SK-N-SH (cell line): ENCODE data around the gene ANKH. TPM values are rescaled to one million over a fixed set of nuclear protein-coding genes. Genes with fewer than 3 reads are reported as not detected.

Experiments
- CTCF ChIA-PET: fragments of 300-600, 350-600 bp; formaldehyde crosslinking; extraction: SDS; loops from one replicate; lab custom pipeline; 2021; lab: Yijun Ruan, JAX
- POLR2A ChIA-PET: fragments of 350-600 bp; sonication (Branson Sonifier 250); formaldehyde crosslinking; extraction: SDS; loops from one replicate; lab custom pipeline; 2020; ENCODE audit warnings: antibody characterized with exemption, inconsistent platforms; lab: Yijun Ruan, JAX
- DNase-seq: peaks from one replicate; pipeline ENCODE4 v3.0.0; 2012
- H2AFZ ChIP-seq: fragments of 200-600 bp; sonication (generic); 2 replicates; pipeline ENCODE4 v1.8.1; 2016; ENCODE audit warnings: antibody characterized with exemption, mild to moderate bottlenecking, low read depth
- H3F3A ChIP-seq: fragments of 200-600 bp; sonication (generic); replicated peaks from 2 replicates; pipeline ENCODE3; 2016; ENCODE audit warnings: antibody characterized with exemption, mild to moderate bottlenecking; ENCODE audit not compliant: insufficient read depth
- H3K27ac ChIP-seq, 2 experiments: fragments of 200-500 bp in 1 of 2; fragments of 200-600 bp in 1 of 2; sonication (Bioruptor generic) in 1 of 2; sonication (generic), shearing (Covaris generic) in 1 of 2; 2 replicates each; pipeline versions ENCODE4 v1.5.1 to v1.6.1; 2014 to 2016; ENCODE audit warnings: low read depth in 2 of 2, inconsistent platforms in 1 of 2, low read length in 1 of 2, mild to moderate bottlenecking in 1 of 2, mixed read lengths in 1 of 2
- H3K27me3 ChIP-seq: fragments of 200-600 bp; sonication (generic), shearing (Covaris generic); 2 replicates; pipeline ENCODE4 v1.6.1; 2016; ENCODE audit warnings: mixed run types; ENCODE audit not compliant: insufficient read depth
- H3K36me3 ChIP-seq, 2 experiments: fragments of 200-500 bp in 1 of 2; fragments of 200-600 bp in 1 of 2; sonication (Bioruptor generic) in 1 of 2; sonication (generic) in 1 of 2; replicated peaks in 1 of 2; 2 replicates each; pipeline versions ENCODE3 to v1.5.1; 2014 to 2016; ENCODE audit warnings: low read length in 1 of 2, mild to moderate bottlenecking in 1 of 2; ENCODE audit not compliant: insufficient read depth in 2 of 2, control insufficient read depth in 1 of 2
- H3K4me1 ChIP-seq, 2 experiments: fragments of 200-500 bp in 1 of 2; fragments of 200-600 bp in 1 of 2; sonication (Bioruptor generic) in 1 of 2; sonication (generic), shearing (Covaris generic) in 1 of 2; 2 replicates each; pipeline versions ENCODE4 v1.5.1 to v1.6.1; 2014 to 2016; ENCODE audit warnings: low read depth in 1 of 2, low read length in 1 of 2, mixed run types in 1 of 2; ENCODE audit not compliant: insufficient read depth in 2 of 2, control insufficient read depth in 1 of 2
- H3K4me2 ChIP-seq: fragments of 200-600 bp; sonication (generic), shearing (Covaris generic); 2 replicates; pipeline ENCODE4 v1.6.1; 2017; ENCODE audit warnings: mixed run types
- H3K4me3 ChIP-seq, 2 experiments: fragments of 200-500 bp in 1 of 2; fragments of 200-600 bp in 1 of 2; sonication (Bioruptor generic) in 1 of 2; sonication (generic), shearing (Covaris generic) in 1 of 2; 2 replicates each; pipeline versions ENCODE4 v1.5.1 to v1.8.1; 2014 to 2016; ENCODE audit warnings: low read depth in 2 of 2, inconsistent platforms in 1 of 2, low read length in 1 of 2, mild to moderate bottlenecking in 1 of 2, mixed read lengths in 1 of 2, moderate library complexity in 1 of 2
- H3K79me2 ChIP-seq: fragments of 200-600 bp; sonication (generic); 2 replicates; pipeline ENCODE4 v1.8.1; 2017; ENCODE audit warnings: mild to moderate bottlenecking; ENCODE audit not compliant: insufficient read depth
- H3K9ac ChIP-seq: fragments of 200-600 bp; sonication (generic); 2 replicates; pipeline ENCODE4 v1.6.1; 2017; ENCODE audit warnings: mixed run types
- H3K9me2 ChIP-seq: fragments of 200-600 bp; sonication (generic); 2 replicates; pipeline ENCODE4 v1.6.1; 2017; ENCODE audit warnings: mixed run types
- H3K9me3 ChIP-seq: fragments of 200-600 bp; sonication (generic); 2 replicates; pipeline ENCODE4 v1.6.1; 2017; ENCODE audit warnings: mixed run types, mild to moderate bottlenecking, moderate library complexity
- H4K20me1 ChIP-seq: fragments of 200-600 bp; sonication (generic); 2 replicates; pipeline ENCODE4 v1.6.1; 2017; ENCODE audit warnings: mild to moderate bottlenecking, mixed run types; ENCODE audit not compliant: insufficient read depth
- CTCF ChIP-seq: fragments of 200-600 bp; sonication (generic); IDR thresholded peaks from 2 replicates; pipeline ENCODE4 v1.6.1; 2017; ENCODE audit warnings: antibody characterized with exemption, mild to moderate bottlenecking, moderate library complexity
- EZH2phosphoT487 ChIP-seq: fragments of 200-600 bp; sonication (generic); IDR thresholded peaks from 2 replicates; pipeline ENCODE4 v1.6.1; 2017; ENCODE audit warnings: low read depth, mixed run types, mild to moderate bottlenecking, antibody characterized with exemption, moderate library complexity, borderline replicate concordance
- FOXM1 ChIP-seq: IDR thresholded peaks from 2 replicates; pipeline ENCODE4 v1.4.0; 2012; ENCODE audit warnings: low read depth, mild to moderate bottlenecking
- GATA2 ChIP-seq: sonication (generic); formaldehyde crosslinking; IDR thresholded peaks from 2 replicates; pipeline ENCODE4 v1.5.0; 2020; ENCODE audit warnings: mild to moderate bottlenecking, missing genetic modification reagents
- MAX ChIP-seq: IDR thresholded peaks from 2 replicates; pipeline ENCODE4 v1.4.0; 2012; ENCODE audit warnings: low read depth
- MEF2A ChIP-seq: IDR thresholded peaks from 2 replicates; pipeline ENCODE4 v1.4.0; 2012; ENCODE audit warnings: low read depth, borderline replicate concordance
- MXI1 ChIP-seq: IDR thresholded peaks from 2 replicates; pipeline ENCODE4 v1.6.1; 2012; ENCODE audit warnings: mild to moderate bottlenecking, low read depth, low read length, improper control_type of control experiment
- NFIC ChIP-seq: IDR thresholded peaks from 2 replicates; pipeline ENCODE4 v1.4.0; 2012; ENCODE audit warnings: borderline replicate concordance
- POLR2AphosphoS5 ChIP-seq: IDR thresholded peaks from 2 replicates; pipeline ENCODE4 v1.6.1; 2012; ENCODE audit warnings: low read depth, low read length
- RFX5 ChIP-seq: IDR thresholded peaks from 2 replicates; pipeline ENCODE4 v1.6.1; 2012; ENCODE audit warnings: mild to moderate bottlenecking, improper control_type of control experiment, low read length
- RXRA ChIP-seq: IDR thresholded peaks from 2 replicates; pipeline ENCODE4 v1.4.0; 2012; ENCODE audit warnings: low read depth, mild to moderate bottlenecking, borderline replicate concordance
- TCF12 ChIP-seq: IDR thresholded peaks from 2 replicates; pipeline ENCODE4 v1.4.0; 2012
- TEAD4 ChIP-seq: IDR thresholded peaks from 2 replicates; pipeline ENCODE4 v1.4.0; 2012; ENCODE audit warnings: mild to moderate bottlenecking, borderline replicate concordance; ENCODE audit not compliant: insufficient read depth
- USF1 ChIP-seq: IDR thresholded peaks from 2 replicates; pipeline ENCODE4 v1.4.0; 2012; ENCODE audit warnings: low read depth, borderline replicate concordance
- YY1 ChIP-seq: IDR thresholded peaks from 2 replicates; pipeline ENCODE4 v1.4.0; 2012; ENCODE audit warnings: low read depth, mild to moderate bottlenecking
- ZBTB33 ChIP-seq: IDR thresholded peaks from 2 replicates; pipeline ENCODE4 v1.4.0; 2012; ENCODE audit warnings: low read depth, borderline replicate concordance
- WGBS: methylation state at CpG from one replicate; pipeline ENCODE4 v1.1.6; 2017; ENCODE audit warnings: low lambda C conversion rate; 5-methylcytosine and 5-hydroxymethylcytosine counted together
- polyA plus RNA-seq, 3 experiments: library from polyadenylated mRNA; depleted of rRNA; stranded (reverse); fragments of >200 nt; gene quantifications; 2 replicates each; pipeline ENCODE4 v1.2.3, GENCODE V29; 2012

ANKH gene
- polyA plus RNA-seq, 1 of the 3 experiments (the other 2 are of a cell fraction): 22.0 TPM

- H3K27ac ChIP-seq: peak overlapping the region in 1 of 2 experiments; percentile 26; a peak in 2 of 4 replicates
- TF ChIP-seq MEF2A: no peak
- TF ChIP-seq USF1: no peak
- TF ChIP-seq FOXM1: no peak
- no peak for TF ChIP-seq MXI1
- no peak for TF ChIP-seq EZH2phosphoT487
- TF ChIP-seq CTCF: no peak
- no peak for TF ChIP-seq TEAD4
- TF ChIP-seq MAX: no peak
- TF ChIP-seq TCF12: no peak
- no peak for TF ChIP-seq RXRA
- no peak for TF ChIP-seq RFX5
- no peak for TF ChIP-seq ZBTB33
- TF ChIP-seq POLR2AphosphoS5: no peak
- TF ChIP-seq NFIC: no peak
- no peak for TF ChIP-seq YY1
- no peak for TF ChIP-seq GATA2 (CRISPR knock-in tag)
- TF ChIP-seq, all 33 proteins: peak for 0
- no peaks in the 10 kb centered on the region for H3K27me3 ChIP-seq
- H3K9me3 ChIP-seq: no peaks in the 10 kb centered on the region
- peaks cover 0 to 6% of the 10 kb centered on the region in 2 experiments; a peak in 1 of 4 replicates for H3K4me1 ChIP-seq
- no peak overlapping the region for H2AFZ ChIP-seq
- peaks cover 3 to 20% of the 10 kb centered on the region in 2 experiments for H3K36me3 ChIP-seq
- H3K79me2 ChIP-seq: no peaks in the 10 kb centered on the region
- H4K20me1 ChIP-seq: no peaks in the 10 kb centered on the region
- H3F3A ChIP-seq: peaks cover 9% of the 10 kb centered on the region
- H3K4me3 ChIP-seq: no peak overlapping the region
- ChIA-PET POLR2A (no interaction called here), CTCF (interaction anchor here (0.7 to 3.8 kb wide), 6 partner anchors 9 to 294 kb away, joined by 3 to 34 read pairs (median 5); no protein-coding TSS in a partner anchor)
- no peaks in the 10 kb centered on the region for H3K9me2 ChIP-seq
- no peak overlapping the region for H3K9ac ChIP-seq
- 97% methylated on average over 3 of the region's 3 CpGs for WGBS
- DNase-seq: no peak
- H3K4me2 ChIP-seq: no peak overlapping the region
Observed at GRCh38 chr5:14720236-14720923, 151.2 kb downstream of the ANKH start.
